Stimulated activated naive B cell treated with anti-CD40 and anti-IgM and Interleukin-4, amounts not matched to agents 10 μg/mL and 1 μg/mL and 100 μg/mL, for 72 hours (primary cell): ENCODE data around the gene PNLIPRP3.

Experiments used
- ATAC-seq, 2 donors: fragments of 150-1000 bp; cut with Tn5 transposase; replicated peaks; 2 replicates each; pipeline ENCODE4 v1.10.0; 2021; ENCODE audit warnings: moderate library complexity in 1 of 2
- DNase-seq: peaks from one replicate; pipeline ENCODE4 v3.0.0; 2021
- H3K27ac Mint-ChIP-seq: one replicate; pipeline ENCODE4 v1.8.0; 2022; ENCODE audit warnings: mild to moderate bottlenecking, mixed read lengths
- H3K27me3 Mint-ChIP-seq, 2 donors: one replicate each; pipeline ENCODE4 v1.8.0; 2022; ENCODE audit warnings: mixed read lengths in 2 of 2
- H3K36me3 Mint-ChIP-seq, 2 donors: one replicate each; pipeline ENCODE4 v1.8.0; 2022; ENCODE audit warnings: mixed read lengths in 2 of 2, mild to moderate bottlenecking in 1 of 2
- H3K4me1 Mint-ChIP-seq, 2 donors: one replicate each; pipeline ENCODE4 v1.8.0; 2022; ENCODE audit warnings: mixed read lengths in 2 of 2, mild to moderate bottlenecking in 1 of 2
- H3K4me3 Mint-ChIP-seq, 2 donors: one replicate each; pipeline ENCODE4 v1.8.0; 2022; ENCODE audit warnings: mild to moderate bottlenecking in 2 of 2, mixed read lengths in 2 of 2, moderate library complexity in 1 of 2
- H3K9me3 Mint-ChIP-seq, 2 donors: one replicate each; pipeline ENCODE4 v1.8.0; 2022; ENCODE audit warnings: mixed read lengths in 2 of 2, mild to moderate bottlenecking in 1 of 2

Gene PNLIPRP3

GRCh38 chr10:116429288-116429977 is 1.8 kb downstream of the PNLIPRP3 start:
- no peak for ATAC-seq
- H3K4me3 Mint-ChIP-seq = no peak overlapping the region
- no peak for DNase-seq
- H3K27me3 Mint-ChIP-seq = no peaks in the 10 kb centered on the region
- H3K36me3 Mint-ChIP-seq = no peaks in the 10 kb centered on the region
- no peak overlapping the region for H3K27ac Mint-ChIP-seq
- H3K4me1 Mint-ChIP-seq = no peaks in the 10 kb centered on the region
- H3K9me3 Mint-ChIP-seq = no peaks in the 10 kb centered on the region

- ATAC-seq = no peak
- H3K27me3 Mint-ChIP-seq = no peaks in the 10 kb centered on the region
Measured at GRCh38 chr10:116430288-116430687, 2.6 kb downstream of the PNLIPRP3 start.

GRCh38 chr10:116431598-116431997 is 4.0 kb downstream of the PNLIPRP3 start:
- no peak for ATAC-seq
- no peaks in the 10 kb centered on the region for H3K9me3 Mint-ChIP-seq
- no peaks in the 10 kb centered on the region for H3K27me3 Mint-ChIP-seq
- no peaks in the 10 kb centered on the region for H3K36me3 Mint-ChIP-seq
- H3K4me3 Mint-ChIP-seq = no peak overlapping the region
- no peak overlapping the region for H3K27ac Mint-ChIP-seq
- no peaks in the 10 kb centered on the region for H3K4me1 Mint-ChIP-seq
- DNase-seq = no peak

More at GRCh38 chr10:116430288-116430687, 2.6 kb downstream of the PNLIPRP3 start:
- H3K27ac Mint-ChIP-seq = no peak overlapping the region
- H3K9me3 Mint-ChIP-seq = no peaks in the 10 kb centered on the region
- H3K4me3 Mint-ChIP-seq = no peak overlapping the region
- no peaks in the 10 kb centered on the region for H3K4me1 Mint-ChIP-seq
- DNase-seq = no peak
- H3K36me3 Mint-ChIP-seq = no peaks in the 10 kb centered on the region

GRCh38 chr10:116437076-116437692 is 9.5 kb downstream of the PNLIPRP3 start:
- Mint-ChIP-seq H3K4me3 (no peak overlapping the region), H3K9me3 (no peaks in the 10 kb centered on the region), H3K27me3 (no peaks in the 10 kb centered on the region), H3K4me1 (peaks cover 0 to 2% of the 10 kb centered on the region in 2 donors), H3K27ac (no peak overlapping the region), H3K36me3 (no peaks in the 10 kb centered on the region)
- ATAC-seq (no peak), DNase-seq (no peak)

- H3K4me1 Mint-ChIP-seq = peaks cover 0 to 2% of the 10 kb centered on the region in 2 donors
- no peak overlapping the region for H3K27ac Mint-ChIP-seq
- no peaks in the 10 kb centered on the region for H3K36me3 Mint-ChIP-seq
- DNase-seq = no peak
- peaks cover 0 to under 1% of the 10 kb centered on the region in 2 donors for H3K27me3 Mint-ChIP-seq
- no peak for ATAC-seq
- no peak overlapping the region for H3K4me3 Mint-ChIP-seq
- no peaks in the 10 kb centered on the region for H3K9me3 Mint-ChIP-seq
Measured at GRCh38 chr10:116440330-116441030, 12.8 kb downstream of the PNLIPRP3 start.

GRCh38 chr10:116444527-116445142 is 17.0 kb downstream of the PNLIPRP3 start:
- Mint-ChIP-seq H3K9me3 (peaks cover 0 to 3% of the 10 kb centered on the region in 2 donors), H3K4me3 (no peak overlapping the region), H3K27ac (no peak overlapping the region), H3K27me3 (peaks cover 0 to 6% of the 10 kb centered on the region in 2 donors), H3K4me1 (no peaks in the 10 kb centered on the region), H3K36me3 (no peaks in the 10 kb centered on the region)
- DNase-seq = no peak
- peak in 1 of 2 donors; percentile 41 for ATAC-seq

DNA sequence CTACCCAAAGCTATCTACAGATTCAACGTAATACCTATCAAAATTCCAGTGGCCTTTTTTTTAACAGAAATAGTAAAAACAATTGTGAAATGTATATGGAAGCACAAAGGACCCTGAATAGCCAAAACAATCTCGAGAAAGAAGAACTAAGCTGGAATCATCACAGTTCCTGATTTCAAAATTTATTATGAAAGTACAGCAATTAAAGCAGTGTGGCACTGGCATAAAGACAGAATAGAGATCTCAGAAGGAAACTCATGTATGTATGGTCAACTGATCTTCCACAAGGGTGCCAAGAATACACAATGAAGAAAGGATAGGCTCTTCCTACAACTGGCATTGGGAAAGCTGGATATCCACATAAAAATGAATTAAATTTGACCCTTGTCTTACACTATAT is 23.2 kb downstream of the PNLIPRP3 start:
- Mint-ChIP-seq H3K4me1 (no peaks in the 10 kb centered on the region), H3K9me3 (peaks cover 9% of the 10 kb centered on the region in 2 donors), H3K27me3 (peaks cover 0 to 1% of the 10 kb centered on the region in 2 donors), H3K4me3 (no peak overlapping the region), H3K36me3 (no peaks in the 10 kb centered on the region), H3K27ac (no peak overlapping the region)
- no peak for DNase-seq
- no peak for ATAC-seq

DNA sequence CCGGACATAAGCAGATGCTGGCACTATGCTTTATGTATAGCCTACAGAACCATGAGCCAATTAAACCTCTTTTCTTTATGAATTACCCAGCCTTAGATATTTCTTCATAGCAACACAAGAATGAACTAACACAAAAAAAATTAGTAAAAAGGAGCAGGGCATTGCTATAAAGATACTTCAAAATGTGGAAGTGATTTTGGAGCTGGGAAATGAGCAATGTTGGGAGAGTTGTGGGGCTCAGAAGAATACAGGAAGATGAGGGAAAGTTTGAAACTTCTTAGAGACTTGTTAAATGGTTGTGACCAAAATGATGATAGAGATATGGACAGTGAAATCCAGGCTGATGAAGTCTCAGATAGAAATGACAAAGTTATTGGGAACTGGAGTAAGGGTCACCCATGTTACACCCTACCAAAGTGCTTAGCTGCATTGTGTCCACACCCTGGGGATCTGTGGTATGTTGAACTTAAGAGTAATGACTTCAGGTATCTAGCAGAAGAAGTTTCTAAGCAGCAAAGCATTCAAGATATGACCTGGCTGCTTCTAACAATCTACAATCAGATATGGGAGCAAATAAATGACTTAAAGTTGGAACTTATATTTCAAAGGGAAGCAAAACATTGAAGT is 24.2 kb downstream of the PNLIPRP3 start:
- H3K27ac Mint-ChIP-seq = no peak overlapping the region
- no peaks in the 10 kb centered on the region for H3K36me3 Mint-ChIP-seq
- H3K27me3 Mint-ChIP-seq = no peaks in the 10 kb centered on the region

GRCh38 chr10:116452338-116452720 is 24.7 kb downstream of the PNLIPRP3 start:
- Mint-ChIP-seq H3K27ac (no peak overlapping the region), H3K27me3 (no peaks in the 10 kb centered on the region), H3K36me3 (no peaks in the 10 kb centered on the region), H3K9me3 (peaks cover 9% of the 10 kb centered on the region in 2 donors), H3K4me3 (no peak overlapping the region), H3K4me1 (no peaks in the 10 kb centered on the region)
- DNase-seq (no peak), ATAC-seq (no peak)

More for the DNA sequence above, 24.2 kb downstream of the PNLIPRP3 start:
- no peak for ATAC-seq
- Mint-ChIP-seq H3K4me3 (no peak overlapping the region), H3K4me1 (no peaks in the 10 kb centered on the region), H3K9me3 (peaks cover 9% of the 10 kb centered on the region in 2 donors)
- no peak for DNase-seq

GRCh38 chr10:116457488-116457887 is 29.8 kb downstream of the PNLIPRP3 start:
- Mint-ChIP-seq H3K4me1 (no peaks in the 10 kb centered on the region), H3K36me3 (no peaks in the 10 kb centered on the region), H3K27me3 (peaks cover 5% of the 10 kb centered on the region in 2 donors), H3K27ac (no peak overlapping the region), H3K4me3 (no peak overlapping the region), H3K9me3 (peaks cover 3 to 5% of the 10 kb centered on the region in 2 donors)
- DNase-seq (no peak), ATAC-seq (no peak)

DNA sequence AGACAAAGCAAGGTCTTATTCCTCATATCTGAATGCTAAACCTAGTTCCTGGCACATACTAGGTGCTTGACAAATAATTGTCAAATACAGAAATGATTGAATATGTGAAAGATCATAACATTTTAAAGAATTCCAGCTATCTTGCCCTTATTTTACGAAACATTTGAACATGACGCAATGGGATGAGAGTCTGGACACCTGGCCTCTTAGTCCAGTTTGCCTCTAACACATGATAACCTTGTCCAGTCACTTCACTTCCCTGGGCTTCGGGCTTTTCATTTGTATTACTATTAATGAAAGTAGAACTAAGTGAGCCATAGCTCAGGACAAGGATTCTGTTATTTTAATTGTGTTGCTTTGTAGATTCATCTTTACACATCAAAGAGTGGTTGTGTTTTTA is 32.6 kb downstream of the PNLIPRP3 start:
- DNase-seq (no peak), ATAC-seq (no peak)
- Mint-ChIP-seq H3K27ac (no peak overlapping the region), H3K4me1 (no peaks in the 10 kb centered on the region), H3K9me3 (peaks cover 0 to 3% of the 10 kb centered on the region in 2 donors), H3K4me3 (no peak overlapping the region), H3K36me3 (no peaks in the 10 kb centered on the region), H3K27me3 (peaks cover 5% of the 10 kb centered on the region in 2 donors)

- H3K27me3 Mint-ChIP-seq = peaks cover 5% of the 10 kb centered on the region in 2 donors
- no peaks in the 10 kb centered on the region for H3K36me3 Mint-ChIP-seq
- H3K4me1 Mint-ChIP-seq = no peaks in the 10 kb centered on the region
- H3K4me3 Mint-ChIP-seq = no peak overlapping the region
- peaks cover 0 to 3% of the 10 kb centered on the region in 2 donors for H3K9me3 Mint-ChIP-seq
- no peak for DNase-seq
- no peak for ATAC-seq
- no peak overlapping the region for H3K27ac Mint-ChIP-seq
Measured at GRCh38 chr10:116461680-116462079, 34.0 kb downstream of the PNLIPRP3 start.

- no peak for ATAC-seq
- Mint-ChIP-seq H3K27ac (no peak overlapping the region), H3K36me3 (no peaks in the 10 kb centered on the region), H3K4me3 (no peak overlapping the region), H3K9me3 (peaks cover 0 to 8% of the 10 kb centered on the region in 2 donors), H3K4me1 (no peaks in the 10 kb centered on the region), H3K27me3 (peaks cover 5% of the 10 kb centered on the region in 2 donors)
- DNase-seq = no peak
Measured at GRCh38 chr10:116464257-116464656, 36.6 kb downstream of the PNLIPRP3 start.

- Mint-ChIP-seq H3K4me3 (no peak overlapping the region), H3K27ac (no peak overlapping the region), H3K9me3 (peaks cover 4 to 11% of the 10 kb centered on the region in 2 donors), H3K27me3 (peaks cover 0 to 5% of the 10 kb centered on the region in 2 donors), H3K4me1 (no peaks in the 10 kb centered on the region), H3K36me3 (no peaks in the 10 kb centered on the region)
- DNase-seq (no peak), ATAC-seq (no peak)
Measured at GRCh38 chr10:116465546-116465945, 37.9 kb downstream of the PNLIPRP3 start.
